Spinal cord (tissue), 10 donors: Measurements from ENCODE around the gene ADAMTS13. TPM values are rescaled to one million over a fixed set of nuclear protein-coding genes. Genes with fewer than 3 reads are reported as not detected.

ENCODE experiments used
- DNase-seq, 6 donors: peaks; one replicate each; pipeline versions ENCODE4 v3.0.0 to v3.0.0-alpha.2; 2013 to 2015; ENCODE audit warnings: low spot score in 6 of 6, low read depth in 4 of 6
- H3K27ac ChIP-seq: one replicate; pipeline ENCODE4 v1.5.1; 2013; ENCODE audit warnings: low read depth, low read length, control low read depth
- H3K27me3 ChIP-seq: one replicate; pipeline ENCODE4 v1.6.1; 2013; ENCODE audit warnings: low read length; ENCODE audit not compliant: control insufficient read depth, insufficient read depth
- H3K36me3 ChIP-seq: one replicate; pipeline ENCODE4 v1.6.1; 2013; ENCODE audit warnings: low read length; ENCODE audit not compliant: control insufficient read depth, insufficient read depth
- H3K4me1 ChIP-seq: one replicate; pipeline ENCODE4 v1.6.1; 2013; ENCODE audit warnings: low read length; ENCODE audit not compliant: control insufficient read depth, insufficient read depth
- H3K4me3 ChIP-seq: one replicate; pipeline ENCODE4 v1.5.1; 2013; ENCODE audit warnings: low read depth, low read length, control low read depth
- H3K9me3 ChIP-seq: one replicate; pipeline ENCODE4 v1.6.1; 2013; ENCODE audit warnings: low read length; ENCODE audit not compliant: control insufficient read depth, insufficient read depth
- WGBS: methylation state at CpG from one replicate; pipeline ENCODE4 v1.1.5; 2013; ENCODE audit warnings: missing lambda C conversion rate; ENCODE audit not compliant: insufficient coverage; 5-methylcytosine and 5-hydroxymethylcytosine counted together
- polyA plus RNA-seq, 2 donors: library from polyadenylated mRNA; unstranded; fragments of 120-200 nt; gene quantifications; one replicate each; pipeline ENCODE4 v1.2.1, GENCODE V29; 2013; ENCODE audit not compliant: insufficient read length in 2 of 2
- total RNA-seq, 2 donors: library from RNA; depleted of rRNA in 1 of 2; stranded (reverse); fragments of 120-200 nt in 1 of 2; fragments of >200 nt in 1 of 2; gene quantifications; one replicate each; pipeline versions ENCODE4 v1.2.3 to v1.2.4, GENCODE V29; 2013 to 2014
- donor health status: healthy.

Gene ADAMTS13
- total and polyA plus RNA-seq, 4 donors, result 2.4 to 16.5 (median 9.7) TPM

DNA sequence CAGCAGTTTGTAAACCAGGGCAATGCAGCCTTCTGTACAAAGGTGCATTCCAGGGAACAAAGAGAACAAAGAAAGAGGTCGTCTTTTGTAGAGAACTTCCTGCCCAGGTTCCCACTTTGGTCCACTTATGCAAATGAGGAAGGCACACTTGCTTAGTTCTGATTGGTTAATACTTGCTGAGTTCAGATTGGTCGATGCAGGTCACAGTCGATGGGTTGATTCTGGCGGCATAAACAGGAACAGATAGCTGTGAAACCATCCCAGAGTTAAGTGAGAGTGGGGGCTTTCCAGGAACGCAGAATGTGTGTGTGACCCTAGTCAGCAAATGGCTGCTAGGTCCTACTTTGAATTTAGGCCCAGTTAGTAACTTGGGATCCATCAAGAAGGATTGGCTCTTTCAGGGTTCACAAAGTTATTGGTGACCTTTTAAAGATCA, 1.8 kb upstream of the ADAMTS13 start:
- Histone ChIP-seq H3K27ac (no peak overlapping the region), H3K36me3 (peaks cover 17% of the 10 kb centered on the region), H3K9me3 (no peaks in the 10 kb centered on the region), H3K27me3 (no peaks in the 10 kb centered on the region), H3K4me3 (no peak overlapping the region), H3K4me1 (peaks cover 28% of the 10 kb centered on the region)
- WGBS, result 70% methylated on average over 5 of the region's 5 CpGs
- DNase-seq, result no peak

DNA sequence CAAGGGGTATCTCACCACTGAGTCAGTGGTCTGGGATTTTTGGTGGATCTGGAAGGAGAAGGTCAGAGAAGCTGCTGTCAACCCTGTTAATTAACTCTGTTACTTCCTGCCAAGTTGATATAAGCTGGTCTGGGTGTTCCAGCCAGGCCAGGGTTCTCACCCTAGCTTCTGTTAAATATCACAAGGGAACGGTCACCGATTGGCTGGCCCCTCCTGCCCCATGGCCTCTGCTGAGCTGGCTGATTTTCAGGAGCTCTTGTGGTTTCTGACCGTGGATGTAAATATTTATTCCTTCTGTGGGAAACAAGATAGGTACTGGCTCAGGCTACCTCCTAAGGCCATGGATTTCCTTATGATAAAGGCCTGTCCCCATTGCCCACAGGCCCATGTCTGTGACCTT, 1.0 kb downstream of the ADAMTS13 start:
- peaks cover 26% of the 10 kb centered on the region for H3K36me3 ChIP-seq
- H3K27ac ChIP-seq, result no peak overlapping the region
- H3K27me3 ChIP-seq, result peaks cover 16% of the 10 kb centered on the region
- no peaks in the 10 kb centered on the region for H3K9me3 ChIP-seq
- no peak for DNase-seq
- no peak overlapping the region for H3K4me3 ChIP-seq
- peaks cover 12% of the 10 kb centered on the region for H3K4me1 ChIP-seq
- WGBS, result 89% methylated on average over 3 of the region's 3 CpGs

DNA sequence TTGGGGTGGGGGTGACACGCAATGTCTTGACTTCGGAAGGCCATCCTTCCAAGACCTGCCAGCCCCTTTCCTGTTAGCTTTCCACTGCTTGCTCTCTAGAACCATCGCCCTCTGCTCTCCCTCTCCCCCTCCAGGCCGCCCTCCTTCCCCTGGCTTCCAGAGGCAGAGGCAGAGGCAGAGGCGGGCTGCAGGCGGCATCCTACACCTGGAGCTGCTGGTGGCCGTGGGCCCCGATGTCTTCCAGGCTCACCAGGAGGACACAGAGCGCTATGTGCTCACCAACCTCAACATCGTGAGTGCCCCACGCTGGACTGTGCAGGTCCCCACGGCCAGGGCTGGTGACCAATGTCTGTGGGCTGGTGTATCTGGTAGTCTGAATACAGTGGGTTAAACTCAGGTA, 2.0 kb downstream of the ADAMTS13 start:
- Histone ChIP-seq H3K9me3 (no peaks in the 10 kb centered on the region), H3K36me3 (peaks cover 26% of the 10 kb centered on the region), H3K27ac (no peak overlapping the region), H3K4me1 (peaks cover 3% of the 10 kb centered on the region), H3K4me3 (no peak overlapping the region), H3K27me3 (peaks cover 18% of the 10 kb centered on the region)
- WGBS, result 87% methylated on average over 8 of the region's 12 CpGs
- DNase-seq, result no peak

DNA sequence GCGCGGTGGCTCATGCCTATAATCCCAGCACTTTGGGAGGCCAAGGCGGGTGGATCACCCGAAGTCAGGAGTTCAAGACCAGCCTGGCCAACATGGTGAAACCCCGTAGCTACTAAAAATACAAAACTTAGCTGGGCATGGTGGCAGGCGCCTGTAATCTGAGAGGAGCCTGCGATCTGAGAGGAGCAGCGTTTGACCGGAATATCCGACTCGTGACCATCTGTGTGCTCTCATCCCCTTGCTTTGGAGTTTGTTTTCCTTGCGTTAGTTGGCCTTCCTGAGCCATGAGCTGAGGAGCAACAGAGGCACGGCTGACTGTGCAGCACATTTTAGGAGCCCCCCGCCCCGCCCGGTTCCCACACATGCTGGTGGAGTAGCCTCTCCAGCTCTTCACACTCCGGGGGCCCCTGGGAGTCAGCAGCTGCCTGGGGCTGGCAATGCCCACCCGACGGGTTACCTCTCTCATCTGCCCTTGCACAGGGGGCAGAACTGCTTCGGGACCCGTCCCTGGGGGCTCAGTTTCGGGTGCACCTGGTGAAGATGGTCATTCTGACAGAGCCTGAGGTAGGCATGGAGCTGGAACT, 3.0 kb downstream of the ADAMTS13 start:
- H3K36me3 ChIP-seq, result peaks cover 26% of the 10 kb centered on the region
- no peak overlapping the region for H3K27ac ChIP-seq
- peaks cover 3% of the 10 kb centered on the region for H3K4me1 ChIP-seq
- peaks cover 18% of the 10 kb centered on the region for H3K27me3 ChIP-seq
- no peaks in the 10 kb centered on the region for H3K9me3 ChIP-seq
- 91% methylated on average over 22 of the region's 22 CpGs for WGBS
- H3K4me3 ChIP-seq, result no peak overlapping the region
- no peak for DNase-seq

DNA sequence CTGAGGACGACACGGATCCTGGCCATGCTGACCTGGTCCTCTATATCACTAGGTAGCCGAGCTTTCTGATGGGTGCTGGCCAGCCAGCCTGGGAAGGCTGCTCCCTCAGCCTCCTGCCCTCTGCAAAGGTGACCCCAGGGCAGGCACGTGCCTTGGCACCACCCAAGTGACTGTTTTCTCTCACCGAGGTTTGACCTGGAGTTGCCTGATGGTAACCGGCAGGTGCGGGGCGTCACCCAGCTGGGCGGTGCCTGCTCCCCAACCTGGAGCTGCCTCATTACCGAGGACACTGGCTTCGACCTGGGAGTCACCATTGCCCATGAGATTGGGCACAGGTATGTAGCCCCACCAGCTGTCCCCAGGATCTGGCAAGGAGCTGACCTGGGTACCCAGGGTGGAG, 3.8 kb downstream of the ADAMTS13 start:
- WGBS, result 88% methylated on average over 11 of the region's 11 CpGs
- Histone ChIP-seq H3K9me3 (no peaks in the 10 kb centered on the region), H3K27me3 (peaks cover 19% of the 10 kb centered on the region), H3K4me3 (no peak overlapping the region), H3K36me3 (peaks cover 26% of the 10 kb centered on the region), H3K27ac (no peak overlapping the region), H3K4me1 (peaks cover 3% of the 10 kb centered on the region)
- DNase-seq, result no peak

DNA sequence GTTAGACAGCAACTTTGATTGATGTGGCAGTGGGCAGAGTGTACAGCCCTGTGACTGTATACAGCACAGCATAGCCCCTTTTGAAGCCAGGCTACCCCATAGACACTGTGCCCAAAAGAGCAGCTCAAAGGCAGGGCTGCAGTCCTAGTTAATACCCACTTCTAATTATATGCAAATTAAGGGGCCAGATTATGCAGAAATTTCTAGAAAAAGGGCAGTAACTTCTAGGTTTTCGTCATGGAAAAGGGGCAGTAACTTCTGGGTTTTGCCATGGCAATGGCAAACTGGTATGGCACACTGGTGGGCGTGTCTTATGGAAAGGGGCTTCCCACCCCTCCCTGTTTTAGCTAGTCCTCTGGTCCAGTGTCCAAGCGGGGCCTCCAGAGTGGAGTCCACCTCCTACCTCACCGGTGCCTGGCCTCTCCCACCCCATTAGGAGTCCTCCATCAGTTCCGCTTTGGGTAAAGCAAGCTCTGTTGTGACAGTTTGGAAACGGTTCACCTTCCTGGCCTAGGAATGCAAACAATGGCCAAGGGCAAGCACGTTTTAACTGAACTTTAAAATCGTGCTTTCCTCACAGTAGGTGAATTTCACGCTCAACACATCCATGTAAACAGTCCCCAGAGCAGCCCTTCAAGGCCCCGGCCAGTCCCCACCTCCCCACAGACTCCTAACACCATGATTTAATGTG, 5.6 kb downstream of the ADAMTS13 start:
- Histone ChIP-seq H3K27me3 (peaks cover 19% of the 10 kb centered on the region), H3K27ac (no peak overlapping the region), H3K4me1 (peaks cover 3% of the 10 kb centered on the region), H3K36me3 (peaks cover 26% of the 10 kb centered on the region), H3K4me3 (no peak overlapping the region), H3K9me3 (no peaks in the 10 kb centered on the region)
- WGBS, result 59% methylated on average over 7 of the region's 10 CpGs
- no peak for DNase-seq

DNA sequence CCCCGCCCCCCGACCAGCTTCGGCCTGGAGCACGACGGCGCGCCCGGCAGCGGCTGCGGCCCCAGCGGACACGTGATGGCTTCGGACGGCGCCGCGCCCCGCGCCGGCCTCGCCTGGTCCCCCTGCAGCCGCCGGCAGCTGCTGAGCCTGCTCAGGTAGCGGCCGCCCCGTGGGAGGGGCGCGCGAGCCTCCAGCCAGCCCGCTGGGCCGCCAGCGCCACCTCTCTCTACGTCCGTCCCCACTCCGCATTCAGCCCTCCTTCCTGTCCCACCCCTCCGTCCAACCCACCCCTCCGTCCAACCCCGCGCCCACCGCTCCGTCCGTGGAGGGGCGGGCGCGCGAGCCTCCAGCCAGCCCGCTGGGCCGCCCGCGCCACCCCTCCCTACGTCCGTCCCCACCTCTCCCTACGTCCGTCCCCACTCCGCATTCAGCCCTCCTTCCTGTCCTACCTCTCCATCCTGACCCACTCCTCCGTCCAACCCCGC, 6.5 kb downstream of the ADAMTS13 start:
- 1% methylated on average over 50 of the region's 57 CpGs for WGBS
- H3K4me3 ChIP-seq, result no peak overlapping the region
- H3K27ac ChIP-seq, result no peak overlapping the region
- no peaks in the 10 kb centered on the region for H3K9me3 ChIP-seq
- peaks cover 19% of the 10 kb centered on the region for H3K27me3 ChIP-seq
- peaks cover 3% of the 10 kb centered on the region for H3K4me1 ChIP-seq
- DNase-seq, result no peak
- H3K36me3 ChIP-seq, result peaks cover 30% of the 10 kb centered on the region

DNA sequence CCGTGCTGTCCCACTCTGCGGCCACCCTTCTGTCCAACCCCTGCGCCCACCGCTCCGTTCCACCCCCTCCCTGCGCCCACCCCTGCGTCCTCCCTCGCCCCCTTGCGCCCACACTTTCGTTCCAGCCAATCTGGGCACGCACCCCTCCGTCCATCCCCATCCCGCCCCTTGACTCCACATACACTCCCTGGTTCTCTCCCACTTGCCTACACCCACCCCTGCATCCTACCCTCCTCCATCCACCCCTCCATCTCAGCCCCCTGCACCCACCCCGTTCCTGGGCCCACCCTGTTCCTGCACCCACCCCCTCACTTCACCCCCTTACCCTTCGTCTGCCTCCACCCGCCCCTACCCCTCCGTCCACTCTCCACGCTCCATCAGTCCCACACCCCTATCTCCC, 7.0 kb downstream of the ADAMTS13 start:
- Histone ChIP-seq H3K27me3 (peaks cover 19% of the 10 kb centered on the region), H3K4me1 (peaks cover 3% of the 10 kb centered on the region), H3K4me3 (no peak overlapping the region), H3K36me3 (peaks cover 26% of the 10 kb centered on the region), H3K27ac (no peak overlapping the region), H3K9me3 (no peaks in the 10 kb centered on the region)
- no peak for DNase-seq
- 3% methylated on average over 15 of the region's 18 CpGs for WGBS

DNA sequence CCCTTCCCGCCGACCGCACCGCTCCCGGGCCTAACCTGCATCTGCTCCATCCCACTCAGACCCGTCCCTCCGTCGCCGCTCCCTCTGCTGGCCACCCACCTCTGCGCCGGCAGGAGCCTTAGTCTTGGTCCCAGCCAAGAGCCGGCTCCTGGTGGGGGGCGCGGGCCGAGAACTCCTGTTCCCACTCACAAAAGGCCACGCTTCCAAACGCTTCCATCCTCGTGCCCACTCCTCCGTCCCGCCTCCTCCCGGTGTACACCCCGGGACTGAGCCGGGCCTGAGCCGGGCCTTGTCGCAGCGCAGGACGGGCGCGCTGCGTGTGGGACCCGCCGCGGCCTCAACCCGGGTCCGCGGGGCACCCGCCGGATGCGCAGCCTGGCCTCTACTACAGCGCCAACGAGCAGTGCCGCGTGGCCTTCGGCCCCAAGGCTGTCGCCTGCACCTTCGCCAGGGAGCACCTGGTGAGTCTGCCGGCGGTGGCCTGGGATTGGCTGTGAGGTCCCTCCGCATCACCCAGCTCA, 7.5 kb downstream of the ADAMTS13 start:
- peak in 2 of 6 donors; percentile 2 to 10 for DNase-seq

DNA sequence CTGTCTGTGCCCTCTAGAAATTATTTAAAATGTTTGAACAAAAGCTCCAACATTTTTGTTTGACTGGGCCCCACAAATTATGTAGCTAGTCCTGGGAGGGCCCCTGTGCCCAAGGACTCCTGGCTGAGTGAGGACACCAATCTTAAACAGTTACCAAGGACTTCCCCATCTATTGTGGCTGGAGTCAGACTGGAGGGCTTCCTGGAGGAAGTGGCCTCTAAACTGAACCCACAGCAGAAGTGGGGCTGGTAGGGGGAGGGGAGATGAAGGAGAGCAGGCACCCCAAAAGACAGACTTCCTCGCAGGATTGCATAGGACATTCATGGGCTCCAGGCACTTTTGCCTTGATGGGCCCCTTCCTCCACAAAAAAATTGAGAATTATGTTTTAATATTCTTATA, 8.1 kb downstream of the ADAMTS13 start:
- H3K27me3 ChIP-seq, result peaks cover 19% of the 10 kb centered on the region
- H3K4me3 ChIP-seq, result no peak overlapping the region
- H3K4me1 ChIP-seq, result peaks cover 3% of the 10 kb centered on the region
- no peak overlapping the region for H3K27ac ChIP-seq
- peaks cover 22% of the 10 kb centered on the region for H3K36me3 ChIP-seq
- DNase-seq, result no peak
- no peaks in the 10 kb centered on the region for H3K9me3 ChIP-seq
- WGBS, result no CpG with 5 or more reads among the region's 1 CpG

More for the DNA sequence above, 7.5 kb downstream of the ADAMTS13 start:
- no peaks in the 10 kb centered on the region for H3K9me3 ChIP-seq
- H3K27me3 ChIP-seq, result peaks cover 19% of the 10 kb centered on the region
- peaks cover 3% of the 10 kb centered on the region for H3K4me1 ChIP-seq
- 14% methylated on average over 48 of the region's 49 CpGs for WGBS
- H3K36me3 ChIP-seq, result peaks cover 24% of the 10 kb centered on the region
- no peak overlapping the region for H3K27ac ChIP-seq
- H3K4me3 ChIP-seq, result no peak overlapping the region
